Neutrophil (primary cell): ENCODE results near the gene MCUR1.
"Not testable (repeated sequence)": the region's sequence is repeated elsewhere in the genome, so short reads cannot be mapped to it uniquely, and the experiment has no call there.

Experiments
- H3K27ac ChIP-seq: fragments of 200-600 bp; sonication (generic); 2 replicates; pipeline ENCODE4 v1.5.1; 2016; ENCODE audit warnings: mild to moderate bottlenecking, moderate library complexity
- H3K27me3 ChIP-seq: fragments of 200-600 bp; sonication (generic); 2 replicates; pipeline ENCODE4 v1.6.0; 2016; ENCODE audit warnings: mild to moderate bottlenecking
- H3K36me3 ChIP-seq: fragments of 200-600 bp; sonication (generic); 2 replicates; pipeline ENCODE4 v1.5.1; 2017
- H3K4me1 ChIP-seq, 2 experiments: fragments of 200-600 bp in 1 of 2; sonication (generic) in 1 of 2; 1 replicate in 1 of 2; 2 replicates in 1 of 2; pipeline versions ENCODE4 v1.5.1 to v1.6.1; 2013 to 2016; ENCODE audit warnings: low read depth in 1 of 2, low read length in 1 of 2, mild to moderate bottlenecking in 1 of 2, moderate library complexity in 1 of 2; ENCODE audit not compliant: control insufficient read depth in 1 of 2, insufficient read depth in 1 of 2
- H3K4me3 ChIP-seq, 2 experiments: fragments of 200-600 bp in 1 of 2; sonication (generic) in 1 of 2; 1 replicate in 1 of 2; 2 replicates in 1 of 2; pipeline ENCODE4 v1.5.1; 2013 to 2016; ENCODE audit warnings: low read depth in 1 of 2, low read length in 1 of 2, mild to moderate bottlenecking in 1 of 2, moderate library complexity in 1 of 2
- H3K9me3 ChIP-seq: fragments of 200-600 bp; sonication (generic); 2 replicates; pipeline ENCODE4 v1.5.1; 2016
- TF ChIP-seq, protein P1 (sequence below): fragments of 200-600 bp; sonication (generic); IDR thresholded peaks from 2 replicates; pipeline ENCODE4 v1.5.1; 2016; ENCODE audit warnings: antibody characterized with exemption

The MCUR1 gene

GRCh38 chr6:13832778-13833177 lies 18.4 kb upstream of the MCUR1 start:
- Histone ChIP-seq H3K36me3 (no peaks in the 10 kb centered on the region), H3K9me3 (no peaks in the 10 kb centered on the region), H3K27ac (no peak overlapping the region), H3K27me3 (no peaks in the 10 kb centered on the region), H3K4me3 (no peak overlapping the region), H3K4me1 (no peaks in the 10 kb centered on the region)
- TF ChIP-seq, protein P1, sequence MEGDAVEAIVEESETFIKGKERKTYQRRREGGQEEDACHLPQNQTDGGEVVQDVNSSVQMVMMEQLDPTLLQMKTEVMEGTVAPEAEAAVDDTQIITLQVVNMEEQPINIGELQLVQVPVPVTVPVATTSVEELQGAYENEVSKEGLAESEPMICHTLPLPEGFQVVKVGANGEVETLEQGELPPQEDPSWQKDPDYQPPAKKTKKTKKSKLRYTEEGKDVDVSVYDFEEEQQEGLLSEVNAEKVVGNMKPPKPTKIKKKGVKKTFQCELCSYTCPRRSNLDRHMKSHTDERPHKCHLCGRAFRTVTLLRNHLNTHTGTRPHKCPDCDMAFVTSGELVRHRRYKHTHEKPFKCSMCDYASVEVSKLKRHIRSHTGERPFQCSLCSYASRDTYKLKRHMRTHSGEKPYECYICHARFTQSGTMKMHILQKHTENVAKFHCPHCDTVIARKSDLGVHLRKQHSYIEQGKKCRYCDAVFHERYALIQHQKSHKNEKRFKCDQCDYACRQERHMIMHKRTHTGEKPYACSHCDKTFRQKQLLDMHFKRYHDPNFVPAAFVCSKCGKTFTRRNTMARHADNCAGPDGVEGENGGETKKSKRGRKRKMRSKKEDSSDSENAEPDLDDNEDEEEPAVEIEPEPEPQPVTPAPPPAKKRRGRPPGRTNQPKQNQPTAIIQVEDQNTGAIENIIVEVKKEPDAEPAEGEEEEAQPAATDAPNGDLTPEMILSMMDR = no peak

DNA sequence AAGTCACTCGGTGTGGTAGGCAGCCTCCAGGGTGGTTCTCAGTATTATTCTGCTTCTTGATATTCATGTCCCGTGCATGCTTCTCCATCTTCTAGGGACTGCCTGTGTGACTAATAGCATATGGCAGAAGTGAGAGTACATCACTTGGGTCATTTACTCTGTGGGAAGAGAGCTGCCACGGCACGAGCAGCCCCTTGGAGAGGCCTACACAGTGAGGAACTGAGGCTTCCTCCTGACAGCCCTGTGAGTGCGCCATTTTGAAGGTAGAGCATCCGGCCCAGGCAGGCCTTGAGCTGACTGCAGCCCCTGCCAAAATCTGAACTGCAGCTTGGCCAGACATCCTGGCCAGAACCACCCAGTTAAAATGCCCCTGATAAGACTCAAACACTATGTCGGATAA lies 17.3 kb upstream of the MCUR1 start:
- no peaks in the 10 kb centered on the region for H3K4me1 ChIP-seq
- H3K27ac ChIP-seq = no peak overlapping the region
- no peak overlapping the region for H3K4me3 ChIP-seq
- H3K9me3 ChIP-seq = no peaks in the 10 kb centered on the region
- no peaks in the 10 kb centered on the region for H3K36me3 ChIP-seq
- no peaks in the 10 kb centered on the region for H3K27me3 ChIP-seq
- TF ChIP-seq, protein P1 = no peak

DNA sequence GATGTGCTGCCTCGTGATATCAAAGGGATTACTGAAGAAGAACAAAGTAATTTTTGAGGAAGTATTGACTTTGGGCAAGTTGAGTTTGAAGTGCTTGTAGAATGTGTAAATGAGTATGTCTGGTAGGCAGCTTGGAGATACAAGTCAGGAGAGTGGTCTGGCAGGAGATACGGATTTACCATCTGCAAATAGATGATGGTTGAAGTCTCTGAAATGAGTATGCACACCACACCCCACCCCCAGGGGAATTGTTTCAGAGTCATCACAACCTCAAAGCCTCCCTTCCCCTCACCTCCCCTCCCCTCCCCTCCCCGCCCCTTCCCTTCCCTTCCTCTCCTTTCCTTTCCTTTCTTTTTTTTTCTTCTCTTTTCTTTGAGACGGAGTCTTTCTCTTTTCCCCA lies 16.4 kb upstream of the MCUR1 start:
- TF ChIP-seq, protein P1 = no peak
- Histone ChIP-seq H3K27ac (no peak overlapping the region), H3K9me3 (no peaks in the 10 kb centered on the region), H3K4me3 (no peak overlapping the region), H3K36me3 (no peaks in the 10 kb centered on the region), H3K27me3 (no peaks in the 10 kb centered on the region), H3K4me1 (no peaks in the 10 kb centered on the region)

DNA sequence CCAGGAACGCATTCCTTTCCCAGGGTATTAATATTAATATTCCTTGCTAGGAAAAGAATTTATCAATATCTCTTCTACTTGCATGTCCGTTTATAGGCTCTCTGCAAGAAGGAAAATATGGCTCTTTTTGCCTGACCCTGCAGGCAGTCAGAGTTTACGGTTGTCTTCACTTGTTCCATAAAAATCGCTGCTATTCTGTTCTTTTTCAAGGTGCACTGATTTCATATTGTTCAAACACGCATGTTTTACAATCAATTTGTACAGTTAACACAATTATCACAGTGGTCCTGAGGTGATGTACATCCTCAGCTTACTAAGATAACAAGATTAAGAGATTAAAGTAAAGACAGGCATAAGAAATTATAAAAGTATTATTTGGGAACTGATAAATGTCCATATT lies 15.1 kb upstream of the MCUR1 start:
- H3K36me3 ChIP-seq, H3K27me3 ChIP-seq, H3K9me3 ChIP-seq, H3K27ac ChIP-seq, H3K4me1 ChIP-seq, H3K4me3 ChIP-seq: not testable (repeated sequence)

GRCh38 chr6:13828656-13829301 lies 14.4 kb upstream of the MCUR1 start:
- not testable (repeated sequence) for H3K4me3 ChIP-seq, H3K4me1 ChIP-seq, H3K36me3 ChIP-seq, H3K27me3 ChIP-seq, H3K9me3 ChIP-seq, H3K27ac ChIP-seq

GRCh38 chr6:13827032-13827431 lies 12.7 kb upstream of the MCUR1 start:
- no peaks in the 10 kb centered on the region for H3K27me3 ChIP-seq
- TF ChIP-seq, protein P1 = no peak
- no peak overlapping the region for H3K27ac ChIP-seq
- no peaks in the 10 kb centered on the region for H3K9me3 ChIP-seq
- H3K4me3 ChIP-seq = no peak overlapping the region
- no peaks in the 10 kb centered on the region for H3K36me3 ChIP-seq
- H3K4me1 ChIP-seq = no peaks in the 10 kb centered on the region

DNA sequence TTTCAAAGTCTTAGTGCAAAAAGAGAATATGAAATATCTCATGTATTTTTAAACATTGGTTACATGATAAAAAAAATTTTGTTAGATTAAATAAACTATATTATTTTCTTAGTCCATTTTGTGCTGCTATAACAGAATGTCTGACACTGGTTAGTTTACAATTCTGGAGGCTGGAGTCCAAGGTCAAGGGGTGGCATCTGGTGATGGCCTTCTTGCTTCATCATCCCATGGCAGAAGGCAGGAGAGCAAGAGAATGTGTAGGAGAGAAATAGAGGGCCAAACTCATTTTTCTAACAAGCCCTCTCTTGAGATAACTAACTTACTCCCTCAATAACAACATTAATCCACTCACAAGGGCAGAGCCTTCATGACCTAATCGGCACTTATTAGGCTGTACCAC lies 11.5 kb upstream of the MCUR1 start:
- TF ChIP-seq, protein P1 = no peak

More for the DNA sequence above, 11.5 kb upstream of the MCUR1 start:
- Histone ChIP-seq H3K9me3 (no peaks in the 10 kb centered on the region), H3K27ac (no peak overlapping the region), H3K27me3 (no peaks in the 10 kb centered on the region), H3K4me3 (no peak overlapping the region), H3K4me1 (no peaks in the 10 kb centered on the region), H3K36me3 (no peaks in the 10 kb centered on the region)
